Body of pancreas (tissue), 4 donors: ENCODE measurements around the gene KRTAP17-1.

Experiments used
- POLR2A ChIP-seq, 3 donors: fragments of 450-650 bp; IDR thresholded peaks; one replicate each; pipeline ENCODE4 v1.6.1; 2016; ENCODE audit warnings: antibody characterized with exemption in 3 of 3, mild to moderate bottlenecking in 2 of 3
- TF ChIP-seq, protein P1 (sequence below), 7 experiments: fragments of 450-650 bp in 4 of 7; fragments of 200-600 bp in 3 of 7; sonication (generic) in 3 of 7; IDR thresholded peaks; one replicate each; pipeline ENCODE4 v1.5.1; 2016 to 2019; ENCODE audit warnings: antibody characterized with exemption in 7 of 7

GRCh38 chr17:41340934-41341861 lies 25.7 kb upstream of the KRTAP17-1 start:
- TF ChIP-seq, protein P1, sequence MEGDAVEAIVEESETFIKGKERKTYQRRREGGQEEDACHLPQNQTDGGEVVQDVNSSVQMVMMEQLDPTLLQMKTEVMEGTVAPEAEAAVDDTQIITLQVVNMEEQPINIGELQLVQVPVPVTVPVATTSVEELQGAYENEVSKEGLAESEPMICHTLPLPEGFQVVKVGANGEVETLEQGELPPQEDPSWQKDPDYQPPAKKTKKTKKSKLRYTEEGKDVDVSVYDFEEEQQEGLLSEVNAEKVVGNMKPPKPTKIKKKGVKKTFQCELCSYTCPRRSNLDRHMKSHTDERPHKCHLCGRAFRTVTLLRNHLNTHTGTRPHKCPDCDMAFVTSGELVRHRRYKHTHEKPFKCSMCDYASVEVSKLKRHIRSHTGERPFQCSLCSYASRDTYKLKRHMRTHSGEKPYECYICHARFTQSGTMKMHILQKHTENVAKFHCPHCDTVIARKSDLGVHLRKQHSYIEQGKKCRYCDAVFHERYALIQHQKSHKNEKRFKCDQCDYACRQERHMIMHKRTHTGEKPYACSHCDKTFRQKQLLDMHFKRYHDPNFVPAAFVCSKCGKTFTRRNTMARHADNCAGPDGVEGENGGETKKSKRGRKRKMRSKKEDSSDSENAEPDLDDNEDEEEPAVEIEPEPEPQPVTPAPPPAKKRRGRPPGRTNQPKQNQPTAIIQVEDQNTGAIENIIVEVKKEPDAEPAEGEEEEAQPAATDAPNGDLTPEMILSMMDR (IDR thresholded peaks at IDR 0.05): no peak
- TF ChIP-seq POLR2A (IDR thresholded peaks at IDR 0.05): no peak
